ENCODE measurements around the gene ID2. TPM values are rescaled to one million over a fixed set of nuclear protein-coding genes. Genes with fewer than 3 reads are reported as not detected.

The ID2 gene
- total RNA-seq, 1 experiment from 2014 or later: 112 TPM

DNA sequence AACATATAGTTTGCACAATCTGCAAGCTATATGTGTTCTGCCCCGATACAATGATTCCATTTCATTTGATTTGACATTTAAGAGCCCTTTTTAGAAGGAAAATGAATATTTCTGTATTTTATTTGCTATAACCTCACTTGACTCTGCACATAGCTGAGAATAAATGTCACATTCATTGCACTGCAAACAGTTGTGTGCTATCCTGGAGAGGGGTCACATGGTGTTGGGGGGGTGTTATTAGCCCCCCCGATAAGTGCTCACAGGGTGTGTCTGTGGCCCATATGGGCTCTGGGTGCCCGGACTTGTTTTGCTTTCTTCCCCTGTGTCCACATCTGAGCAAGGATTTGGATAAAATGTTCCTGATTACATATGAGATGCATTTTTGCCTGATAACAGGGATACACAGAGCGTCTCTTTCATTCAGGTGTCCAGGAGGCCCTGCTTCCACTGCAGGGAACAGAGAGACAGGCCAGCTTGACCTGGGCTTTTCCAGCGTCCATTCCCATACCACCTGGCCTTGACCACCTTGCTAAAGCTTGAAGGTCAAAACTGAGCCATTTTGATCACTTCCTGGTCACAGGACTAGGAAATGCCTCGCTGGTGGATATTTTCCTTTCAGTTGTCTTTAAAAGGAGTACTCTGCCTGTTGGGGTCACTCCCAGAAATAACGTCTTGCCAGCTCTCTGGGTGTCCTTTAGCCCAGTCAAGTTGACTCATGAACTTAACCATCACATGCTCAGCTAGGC lies 38.4 kb upstream of the ID2 start:
- H3K4me1 ChIP-seq (ENCODE audit: control insufficient read depth in 1 of 2, insufficient read depth in 2 of 2, low read length in 2 of 2): peaks cover 2 to 16% of the 10 kb centered on the region in 2 experiments; a peak in 3 of 4 replicates
- H4K20me1 ChIP-seq (ENCODE audit: insufficient read depth): no peaks in the 10 kb centered on the region
- H3K4me2 ChIP-seq (ENCODE audit: low read length): no peak overlapping the region
- no peak overlapping the region for H3K9ac ChIP-seq (ENCODE audit: low read length)
- RAD21 ChIA-PET (ENCODE audit: low non-redundant PET in 1 of 2, low total read pairs in 2 of 2, uncharacterized antibody in 2 of 2, unreplicated experiment in 2 of 2): no interaction called here
- H3K4me3 ChIP-seq (replicated peaks in 1 of 2; ENCODE audit: low read depth in 1 of 2, low read length in 2 of 2): no peak overlapping the region
- POLR2A ChIA-PET: interaction anchor here (1.6 to 2.6 kb wide), 2 partner anchors 37 to 39 kb away, joined by 4 to 10 read pairs; partner anchors contain the start of gene ID2
- CTCF ChIA-PET: interaction anchor here (1.4 kb wide), 1 partner anchor 118 kb away, joined by 3 read pairs; no protein-coding TSS in a partner anchor
- no peaks in the 10 kb centered on the region for H3K9me3 ChIP-seq (ENCODE audit: control insufficient read depth in 1 of 2, insufficient read depth in 1 of 2, low read depth in 1 of 2, low read length in 2 of 2)
- no TSS peak for BruUV-seq (replicated peaks)
- H2AFZ ChIP-seq (ENCODE audit: low read depth, low read length, poor library complexity, severe bottlenecking): no peak overlapping the region
- TF ChIP-seq, protein P1, sequence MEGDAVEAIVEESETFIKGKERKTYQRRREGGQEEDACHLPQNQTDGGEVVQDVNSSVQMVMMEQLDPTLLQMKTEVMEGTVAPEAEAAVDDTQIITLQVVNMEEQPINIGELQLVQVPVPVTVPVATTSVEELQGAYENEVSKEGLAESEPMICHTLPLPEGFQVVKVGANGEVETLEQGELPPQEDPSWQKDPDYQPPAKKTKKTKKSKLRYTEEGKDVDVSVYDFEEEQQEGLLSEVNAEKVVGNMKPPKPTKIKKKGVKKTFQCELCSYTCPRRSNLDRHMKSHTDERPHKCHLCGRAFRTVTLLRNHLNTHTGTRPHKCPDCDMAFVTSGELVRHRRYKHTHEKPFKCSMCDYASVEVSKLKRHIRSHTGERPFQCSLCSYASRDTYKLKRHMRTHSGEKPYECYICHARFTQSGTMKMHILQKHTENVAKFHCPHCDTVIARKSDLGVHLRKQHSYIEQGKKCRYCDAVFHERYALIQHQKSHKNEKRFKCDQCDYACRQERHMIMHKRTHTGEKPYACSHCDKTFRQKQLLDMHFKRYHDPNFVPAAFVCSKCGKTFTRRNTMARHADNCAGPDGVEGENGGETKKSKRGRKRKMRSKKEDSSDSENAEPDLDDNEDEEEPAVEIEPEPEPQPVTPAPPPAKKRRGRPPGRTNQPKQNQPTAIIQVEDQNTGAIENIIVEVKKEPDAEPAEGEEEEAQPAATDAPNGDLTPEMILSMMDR (IDR thresholded peaks at IDR 0.05 in 2 of 3, conservative IDR thresholded peaks at IDR 0.05 in 1 of 3; ENCODE audit: borderline replicate concordance in 1 of 3, insufficient read depth in 1 of 3, low read depth in 2 of 3, low read length in 2 of 3): no peak
- TF ChIP-seq SRF (IDR thresholded peaks at IDR 0.05; ENCODE audit: low read depth): no peak
- TF ChIP-seq ELF1 (IDR thresholded peaks at IDR 0.05; ENCODE audit: borderline replicate concordance, low read depth): no peak
- TF ChIP-seq RAD21 (IDR thresholded peaks at IDR 0.05; ENCODE audit: low read depth): no peak
- TF ChIP-seq, protein P2, sequence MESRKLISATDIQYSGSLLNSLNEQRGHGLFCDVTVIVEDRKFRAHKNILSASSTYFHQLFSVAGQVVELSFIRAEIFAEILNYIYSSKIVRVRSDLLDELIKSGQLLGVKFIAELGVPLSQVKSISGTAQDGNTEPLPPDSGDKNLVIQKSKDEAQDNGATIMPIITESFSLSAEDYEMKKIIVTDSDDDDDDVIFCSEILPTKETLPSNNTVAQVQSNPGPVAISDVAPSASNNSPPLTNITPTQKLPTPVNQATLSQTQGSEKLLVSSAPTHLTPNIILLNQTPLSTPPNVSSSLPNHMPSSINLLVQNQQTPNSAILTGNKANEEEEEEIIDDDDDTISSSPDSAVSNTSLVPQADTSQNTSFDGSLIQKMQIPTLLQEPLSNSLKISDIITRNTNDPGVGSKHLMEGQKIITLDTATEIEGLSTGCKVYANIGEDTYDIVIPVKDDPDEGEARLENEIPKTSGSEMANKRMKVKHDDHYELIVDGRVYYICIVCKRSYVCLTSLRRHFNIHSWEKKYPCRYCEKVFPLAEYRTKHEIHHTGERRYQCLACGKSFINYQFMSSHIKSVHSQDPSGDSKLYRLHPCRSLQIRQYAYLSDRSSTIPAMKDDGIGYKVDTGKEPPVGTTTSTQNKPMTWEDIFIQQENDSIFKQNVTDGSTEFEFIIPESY (IDR thresholded peaks at IDR 0.05; ENCODE audit: extremely low read depth, insufficient replicate concordance, low read length): no peak
- no peak for TF ChIP-seq ZNF274 (IDR thresholded peaks at IDR 0.05; ENCODE audit: low read depth, low read length)
- TF ChIP-seq EZH2 (IDR thresholded peaks at IDR 0.05): no peak
- TF ChIP-seq CEBPB (IDR thresholded peaks at IDR 0.05; ENCODE audit: low read depth): no peak
- TF ChIP-seq, protein P3, sequence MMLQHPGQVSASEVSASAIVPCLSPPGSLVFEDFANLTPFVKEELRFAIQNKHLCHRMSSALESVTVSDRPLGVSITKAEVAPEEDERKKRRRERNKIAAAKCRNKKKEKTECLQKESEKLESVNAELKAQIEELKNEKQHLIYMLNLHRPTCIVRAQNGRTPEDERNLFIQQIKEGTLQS (IDR thresholded peaks at IDR 0.05): no peak
- TF ChIP-seq SIN3A (IDR thresholded peaks at IDR 0.05; ENCODE audit: low read depth): no peak
- no peak overlapping the region for H3K27ac ChIP-seq (ENCODE audit: low read depth, low read length)
- H3K79me2 ChIP-seq (ENCODE audit: insufficient read depth, low read length): no peaks in the 10 kb centered on the region
- no peaks in the 10 kb centered on the region for H3K27me3 ChIP-seq (ENCODE audit: insufficient read depth, low read length)
- intact Hi-C loops (cut with micrococcal nuclease): no loop called here
- no peaks in the 10 kb centered on the region for H3K9me2 ChIP-seq (ENCODE audit: insufficient read depth)
- no peaks in the 10 kb centered on the region for H3K36me3 ChIP-seq (ENCODE audit: control insufficient read depth in 1 of 2, insufficient read depth in 2 of 2, low read length in 2 of 2)
- DNase-seq (ENCODE audit: low read depth, low spot score) (no peak), ATAC-seq (no peak)
